ENCODE data around the gene SLC20A1.
"Not testable (repeated sequence)": the region's sequence is repeated elsewhere in the genome, so short reads cannot be mapped to it uniquely, and the experiment has no call there.

DNA sequence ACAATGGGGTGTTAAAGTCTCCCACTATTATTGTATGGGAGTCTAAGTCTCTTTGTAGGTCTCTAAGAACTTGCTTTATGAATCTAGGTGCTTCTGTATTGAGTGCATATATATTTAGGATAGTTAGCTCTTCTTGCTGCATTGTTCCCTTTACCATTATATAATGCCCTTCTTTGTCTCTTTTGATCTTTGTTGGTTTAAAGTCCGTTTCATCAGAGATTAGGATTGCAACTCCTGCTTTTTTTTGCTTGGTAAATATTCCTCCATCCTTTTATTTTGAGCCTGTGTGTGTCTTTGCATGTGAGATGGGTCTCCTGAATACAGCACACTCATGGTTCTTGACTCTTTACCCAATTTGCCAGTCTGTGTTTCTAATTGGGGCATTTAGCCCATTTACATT, 33.5 kb upstream of the SLC20A1 start:
- not testable (repeated sequence) for TF ChIP-seq EZH2phosphoT487 (IDR thresholded peaks at IDR 0.05; ENCODE audit: low read length); EZH2 (optimal IDR thresholded peaks at IDR 0.05; ENCODE audit: low read depth, low read length)
- TF ChIP-seq, protein P1, sequence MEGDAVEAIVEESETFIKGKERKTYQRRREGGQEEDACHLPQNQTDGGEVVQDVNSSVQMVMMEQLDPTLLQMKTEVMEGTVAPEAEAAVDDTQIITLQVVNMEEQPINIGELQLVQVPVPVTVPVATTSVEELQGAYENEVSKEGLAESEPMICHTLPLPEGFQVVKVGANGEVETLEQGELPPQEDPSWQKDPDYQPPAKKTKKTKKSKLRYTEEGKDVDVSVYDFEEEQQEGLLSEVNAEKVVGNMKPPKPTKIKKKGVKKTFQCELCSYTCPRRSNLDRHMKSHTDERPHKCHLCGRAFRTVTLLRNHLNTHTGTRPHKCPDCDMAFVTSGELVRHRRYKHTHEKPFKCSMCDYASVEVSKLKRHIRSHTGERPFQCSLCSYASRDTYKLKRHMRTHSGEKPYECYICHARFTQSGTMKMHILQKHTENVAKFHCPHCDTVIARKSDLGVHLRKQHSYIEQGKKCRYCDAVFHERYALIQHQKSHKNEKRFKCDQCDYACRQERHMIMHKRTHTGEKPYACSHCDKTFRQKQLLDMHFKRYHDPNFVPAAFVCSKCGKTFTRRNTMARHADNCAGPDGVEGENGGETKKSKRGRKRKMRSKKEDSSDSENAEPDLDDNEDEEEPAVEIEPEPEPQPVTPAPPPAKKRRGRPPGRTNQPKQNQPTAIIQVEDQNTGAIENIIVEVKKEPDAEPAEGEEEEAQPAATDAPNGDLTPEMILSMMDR (IDR thresholded peaks at IDR 0.05; ENCODE audit: low read length): not testable (repeated sequence)
